Astrocyte (in vitro differentiated cells and primary cell): ENCODE data around the gene ZNF74. TPM values are rescaled to one million over a fixed set of nuclear protein-coding genes. Genes with fewer than 3 reads are reported as not detected.
"Not testable (repeated sequence)": the region's sequence is repeated elsewhere in the genome, so short reads cannot be mapped to it uniquely, and the experiment has no call there.

Experiments
- DNase-seq: peaks from one replicate; pipeline ENCODE4 v3.0.0-alpha.2; 2010; ENCODE audit warnings: low read depth
- FAIRE-seq: peaks from 2 replicates; lab custom pipeline; 2011; peaks lifted over from hg19 to GRCh38; lab: Jason Lieb, UNC
- H2AFZ ChIP-seq: 2 replicates; pipeline ENCODE4 v1.6.0; 2012; ENCODE audit warnings: low read depth, low read length, inconsistent platforms
- H3K27ac ChIP-seq: 2 replicates; pipeline ENCODE4 v1.5.1; 2011; ENCODE audit warnings: low read depth, low read length, inconsistent platforms
- H3K27me3 ChIP-seq: 2 replicates; pipeline ENCODE4 v1.6.0; 2011; ENCODE audit warnings: low read length, inconsistent platforms; ENCODE audit not compliant: insufficient read depth
- H3K36me3 ChIP-seq: 2 replicates; pipeline ENCODE4 v1.5.1; 2011; ENCODE audit warnings: low read length, inconsistent platforms; ENCODE audit not compliant: insufficient read depth
- H3K4me1 ChIP-seq: 2 replicates; pipeline ENCODE4 v1.5.1; 2011; ENCODE audit warnings: low read length, inconsistent platforms; ENCODE audit not compliant: insufficient read depth
- H3K4me2 ChIP-seq: 2 replicates; pipeline ENCODE4 v1.6.0; 2012; ENCODE audit warnings: low read length, inconsistent platforms
- H3K4me3 ChIP-seq: 2 replicates; pipeline ENCODE4 v1.5.1; 2011; ENCODE audit warnings: low read depth, mild to moderate bottlenecking, low read length, inconsistent platforms; ENCODE audit not compliant: insufficient read depth
- H3K79me2 ChIP-seq: 2 replicates; pipeline ENCODE4 v1.6.0; 2012; ENCODE audit warnings: mild to moderate bottlenecking, low read length, inconsistent platforms; ENCODE audit not compliant: insufficient read depth
- H3K9ac ChIP-seq: 2 replicates; pipeline ENCODE4 v1.6.0; 2012; ENCODE audit warnings: mild to moderate bottlenecking, low read length, inconsistent platforms
- H3K9me3 ChIP-seq: 2 replicates; pipeline ENCODE4 v1.5.1; 2012; ENCODE audit warnings: low read depth, mild to moderate bottlenecking, low read length, inconsistent platforms; ENCODE audit not compliant: insufficient read depth
- H4K20me1 ChIP-seq: 2 replicates; pipeline ENCODE4 v1.6.0; 2012; ENCODE audit warnings: low read length, inconsistent platforms; ENCODE audit not compliant: insufficient read depth
- H3K27ac Mint-ChIP-seq: one replicate; pipeline ENCODE4 v1.8.0; 2021; ENCODE audit warnings: mild to moderate bottlenecking, mixed read lengths; ENCODE audit not compliant: unreplicated experiment
- H3K27me3 Mint-ChIP-seq: one replicate; pipeline ENCODE4 v1.8.0; 2021; ENCODE audit warnings: low read depth, mixed read lengths; ENCODE audit not compliant: unreplicated experiment
- H3K36me3 Mint-ChIP-seq: one replicate; pipeline ENCODE4 v1.8.0; 2021; ENCODE audit warnings: low read depth, mixed read lengths; ENCODE audit not compliant: unreplicated experiment
- H3K4me1 Mint-ChIP-seq: one replicate; pipeline ENCODE4 v1.8.0; 2021; ENCODE audit warnings: low read depth, mixed read lengths; ENCODE audit not compliant: unreplicated experiment
- H3K4me3 Mint-ChIP-seq: one replicate; pipeline ENCODE4 v1.8.0; 2021; ENCODE audit warnings: mild to moderate bottlenecking, moderate library complexity, mixed read lengths; ENCODE audit not compliant: unreplicated experiment
- H3K9me3 Mint-ChIP-seq: one replicate; pipeline ENCODE4 v1.8.0; 2021; ENCODE audit warnings: mild to moderate bottlenecking, mixed read lengths; ENCODE audit not compliant: unreplicated experiment
- CTCF ChIP-seq: IDR thresholded peaks from 2 replicates; pipeline ENCODE4 v1.5.1; 2011; ENCODE audit warnings: low read depth, mild to moderate bottlenecking, inconsistent platforms, low read length, moderate library complexity; ENCODE audit not compliant: insufficient read depth
- EZH2 ChIP-seq: IDR thresholded peaks from 2 replicates; pipeline ENCODE4 v1.6.1; 2012; ENCODE audit warnings: mild to moderate bottlenecking, low read length, inconsistent platforms; ENCODE audit not compliant: insufficient read depth
- total RNA-seq: library from RNA; stranded (reverse); gene quantifications from 2 replicates; pipeline ENCODE4 v1.2.1, GENCODE V29; 2021

The ZNF74 gene
- total RNA-seq, 1 donor from 2014 or later, result 14.2 TPM

- H3K9me3 Mint-ChIP-seq, H3K36me3 Mint-ChIP-seq, H4K20me1 ChIP-seq, H3K27ac Mint-ChIP-seq, H3K4me1 Mint-ChIP-seq, H3K9me3 ChIP-seq, H3K4me2 ChIP-seq, H3K27ac ChIP-seq, H3K27me3 ChIP-seq, DNase-seq, H3K36me3 ChIP-seq, H3K4me3 ChIP-seq, H3K4me1 ChIP-seq, H3K9ac ChIP-seq, H3K4me3 Mint-ChIP-seq, H2AFZ ChIP-seq, H3K79me2 ChIP-seq, FAIRE-seq: not testable (repeated sequence)
- peaks cover 11% of the 10 kb centered on the region for H3K27me3 Mint-ChIP-seq
These were observed 17.7 kb upstream of the ZNF74 start for GRCh38 chr22:20376281-20376680.

GRCh38 chr22:20376983-20377382, 17.0 kb upstream of the ZNF74 start:
- not testable (repeated sequence) for H3K36me3 Mint-ChIP-seq, FAIRE-seq, H3K79me2 ChIP-seq, H3K4me2 ChIP-seq, H3K4me3 Mint-ChIP-seq, H3K4me3 ChIP-seq, H3K9me3 ChIP-seq, H3K36me3 ChIP-seq, H3K9me3 Mint-ChIP-seq, H3K4me1 ChIP-seq, H3K4me1 Mint-ChIP-seq, H4K20me1 ChIP-seq, H3K27ac Mint-ChIP-seq, H3K27me3 ChIP-seq, H3K27ac ChIP-seq, H3K9ac ChIP-seq, DNase-seq, H2AFZ ChIP-seq
- H3K27me3 Mint-ChIP-seq, result peaks cover 15% of the 10 kb centered on the region

- TF ChIP-seq CTCF, result no peak
- TF ChIP-seq EZH2, result no peak
- Histone ChIP-seq H4K20me1 (no peaks in the 10 kb centered on the region), H2AFZ (no peak overlapping the region), H3K4me3 (no peak overlapping the region), H3K9me3 (no peaks in the 10 kb centered on the region), H3K27ac (no peak overlapping the region), H3K9ac (no peak overlapping the region), H3K79me2 (no peaks in the 10 kb centered on the region), H3K36me3 (no peaks in the 10 kb centered on the region), H3K4me2 (no peak overlapping the region), H3K27me3 (peaks cover 6% of the 10 kb centered on the region), H3K4me1 (no peaks in the 10 kb centered on the region)
- Mint-ChIP-seq H3K27me3 (peaks cover 15% of the 10 kb centered on the region), H3K27ac (no peak overlapping the region), H3K9me3 (no peaks in the 10 kb centered on the region), H3K4me1 (no peaks in the 10 kb centered on the region), H3K36me3 (no peaks in the 10 kb centered on the region), H3K4me3 (no peak overlapping the region)
- DNase-seq (no peak), FAIRE-seq (no peak)
These were observed 15.8 kb upstream of the ZNF74 start for GRCh38 chr22:20378110-20378509.

GRCh38 chr22:20378684-20379083, 15.3 kb upstream of the ZNF74 start:
- not testable (repeated sequence) for H3K27me3 ChIP-seq, H3K27ac Mint-ChIP-seq, H3K36me3 ChIP-seq, H3K9me3 ChIP-seq, H4K20me1 ChIP-seq, H3K9ac ChIP-seq, H3K4me3 Mint-ChIP-seq, H3K4me1 Mint-ChIP-seq, DNase-seq, H3K4me2 ChIP-seq, H3K27ac ChIP-seq, FAIRE-seq, H2AFZ ChIP-seq, H3K4me3 ChIP-seq, H3K36me3 Mint-ChIP-seq, H3K9me3 Mint-ChIP-seq, H3K4me1 ChIP-seq, H3K79me2 ChIP-seq
- H3K27me3 Mint-ChIP-seq, result peaks cover 18% of the 10 kb centered on the region
